ENCODE results near the gene RARB.

The RARB gene

GRCh38 chr3:25572919-25573385 lies 144.9 kb downstream of the RARB start:
- Histone ChIP-seq H3K9me2 (ENCODE audit: low read depth, low read length) (no peaks in the 10 kb centered on the region), H4K20me1 (ENCODE audit: insufficient read depth, low read length) (no peaks in the 10 kb centered on the region), H3K27ac (ENCODE audit: low read depth, low read length, poor library complexity, severe bottlenecking) (no peak overlapping the region), H2AFZ (ENCODE audit: low read length) (no peak overlapping the region), H3F3A (ENCODE audit: insufficient read depth, low read length) (no peaks in the 10 kb centered on the region), H3K4me1 (ENCODE audit: insufficient read depth, low read length, severe bottlenecking) (no peaks in the 10 kb centered on the region), H3K4me2 (ENCODE audit: low read length) (no peak overlapping the region), H3K27me3 (ENCODE audit: insufficient read depth, low read length) (no peaks in the 10 kb centered on the region), H3K4me3 (ENCODE audit: low read depth, low read length, poor library complexity, severe bottlenecking) (no peak overlapping the region), H3K9me3 (ENCODE audit: low read length) (no peaks in the 10 kb centered on the region), H3K79me2 (ENCODE audit: insufficient read depth, low read length) (no peaks in the 10 kb centered on the region), H3K9ac (ENCODE audit: low read length) (no peak overlapping the region), H3K36me3 (ENCODE audit: insufficient read depth, low read length) (no peaks in the 10 kb centered on the region)
- TF ChIP-seq CTCF (IDR thresholded peaks at IDR 0.05; ENCODE audit: low read length), result no peak
- TF ChIP-seq EZH2 (IDR thresholded peaks at IDR 0.05; ENCODE audit: borderline replicate concordance, low read length), result no peak

GRCh38 chr3:25573386-25574171 lies 145.5 kb downstream of the RARB start:
- Histone ChIP-seq H2AFZ (ENCODE audit: low read length) (no peak overlapping the region), H3K4me3 (ENCODE audit: low read depth, low read length, poor library complexity, severe bottlenecking) (no peak overlapping the region)

GRCh38 chr3:25574172-25574765 lies 146.2 kb downstream of the RARB start:
- no peaks in the 10 kb centered on the region for H3K4me1 ChIP-seq (ENCODE audit: insufficient read depth, low read length, severe bottlenecking)
- no peak overlapping the region for H3K9ac ChIP-seq (ENCODE audit: low read length)
- no peaks in the 10 kb centered on the region for H3K9me3 ChIP-seq (ENCODE audit: low read length)
- H2AFZ ChIP-seq (ENCODE audit: low read length), result no peak overlapping the region
- H3K79me2 ChIP-seq (ENCODE audit: insufficient read depth, low read length), result no peaks in the 10 kb centered on the region
- H4K20me1 ChIP-seq (ENCODE audit: insufficient read depth, low read length), result no peaks in the 10 kb centered on the region
- no peaks in the 10 kb centered on the region for H3F3A ChIP-seq (ENCODE audit: insufficient read depth, low read length)
- H3K36me3 ChIP-seq (ENCODE audit: insufficient read depth, low read length), result no peaks in the 10 kb centered on the region
- no peak overlapping the region for H3K4me3 ChIP-seq (ENCODE audit: low read depth, low read length, poor library complexity, severe bottlenecking)
- H3K27ac ChIP-seq (ENCODE audit: low read depth, low read length, poor library complexity, severe bottlenecking), result no peak overlapping the region
- no peak overlapping the region for H3K4me2 ChIP-seq (ENCODE audit: low read length)
- no peaks in the 10 kb centered on the region for H3K9me2 ChIP-seq (ENCODE audit: low read depth, low read length)
- TF ChIP-seq EZH2 (IDR thresholded peaks at IDR 0.05; ENCODE audit: borderline replicate concordance, low read length) (no peak), CTCF (IDR thresholded peaks at IDR 0.05; ENCODE audit: low read length) (no peak)
- no peaks in the 10 kb centered on the region for H3K27me3 ChIP-seq (ENCODE audit: insufficient read depth, low read length)

More at GRCh38 chr3:25573386-25574171, 145.5 kb downstream of the RARB start:
- Histone ChIP-seq H3K9me3 (ENCODE audit: low read length) (no peaks in the 10 kb centered on the region), H3K4me1 (ENCODE audit: insufficient read depth, low read length, severe bottlenecking) (no peaks in the 10 kb centered on the region), H3K9me2 (ENCODE audit: low read depth, low read length) (no peaks in the 10 kb centered on the region), H3K79me2 (ENCODE audit: insufficient read depth, low read length) (no peaks in the 10 kb centered on the region), H3F3A (ENCODE audit: insufficient read depth, low read length) (no peaks in the 10 kb centered on the region), H3K4me2 (ENCODE audit: low read length) (no peak overlapping the region), H3K27me3 (ENCODE audit: insufficient read depth, low read length) (no peaks in the 10 kb centered on the region), H3K27ac (ENCODE audit: low read depth, low read length, poor library complexity, severe bottlenecking) (no peak overlapping the region), H3K9ac (ENCODE audit: low read length) (no peak overlapping the region), H4K20me1 (ENCODE audit: insufficient read depth, low read length) (no peaks in the 10 kb centered on the region), H3K36me3 (ENCODE audit: insufficient read depth, low read length) (no peaks in the 10 kb centered on the region)
- no peak for TF ChIP-seq CTCF (IDR thresholded peaks at IDR 0.05; ENCODE audit: low read length)
- no peak for TF ChIP-seq EZH2 (IDR thresholded peaks at IDR 0.05; ENCODE audit: borderline replicate concordance, low read length)
